ENCODE measurements around the gene HNRNPM. TPM values are rescaled to one million over a fixed set of nuclear protein-coding genes. Genes with fewer than 3 reads are reported as not detected.

Gene HNRNPM
- total and polyA plus RNA-seq, 2 experiments from 2014 or later, result 79.1 to 246 TPM

DNA sequence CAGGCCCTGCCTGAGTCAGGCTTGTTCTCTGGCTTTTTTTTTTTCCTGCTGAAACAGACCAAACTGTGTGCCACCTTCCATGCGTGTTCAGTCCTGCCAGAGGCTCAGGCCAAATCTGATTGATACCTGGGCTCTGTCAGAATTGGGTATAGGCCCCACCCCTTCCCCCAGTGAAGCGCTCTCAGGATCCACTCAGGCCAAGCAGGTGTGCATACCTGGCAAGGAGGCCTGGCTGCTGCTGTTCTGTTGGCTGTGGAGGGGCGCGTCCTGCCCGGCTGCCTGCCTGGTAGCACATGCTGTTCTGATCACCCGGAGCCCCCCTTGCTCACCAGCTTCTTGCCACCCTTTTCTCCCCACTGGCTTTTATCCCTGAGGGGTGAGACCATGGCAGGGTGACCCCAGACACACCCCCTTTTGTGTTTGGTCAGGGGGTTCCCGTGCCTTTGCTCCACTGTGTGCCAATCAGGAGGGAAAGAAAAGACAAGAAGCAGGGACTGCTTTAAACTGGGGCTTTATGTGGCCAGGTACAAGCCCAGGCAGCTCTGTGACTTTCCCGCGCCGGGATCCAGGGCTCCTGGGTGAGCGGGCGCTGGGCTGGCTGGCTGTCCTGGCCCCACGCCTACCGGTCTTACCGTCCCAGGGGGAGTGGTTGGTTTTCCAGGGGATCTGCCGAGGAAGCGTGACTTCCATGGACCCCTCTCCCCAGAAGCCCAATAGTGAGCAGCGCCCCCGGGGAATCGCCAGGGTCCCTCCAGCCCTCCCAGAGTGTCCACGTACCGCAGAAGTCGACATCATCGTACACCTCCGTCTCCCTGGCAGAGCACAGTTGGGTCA lies 45.0 kb downstream of the HNRNPM start:
- Histone ChIP-seq H3K36me3 (peaks cover 32% of the 10 kb centered on the region), H3K9me3 (ENCODE audit: low read depth) (no peaks in the 10 kb centered on the region), H3K4me1 (ENCODE audit: low read depth) (no peaks in the 10 kb centered on the region), H3K27me3 (no peaks in the 10 kb centered on the region), H3K4me3 (no peak overlapping the region), H3K27ac (no peak overlapping the region)
- DNase-seq (ENCODE audit: low read depth in 1 of 2, low spot score in 1 of 2), result no peak
- TF ChIP-seq, protein P1, sequence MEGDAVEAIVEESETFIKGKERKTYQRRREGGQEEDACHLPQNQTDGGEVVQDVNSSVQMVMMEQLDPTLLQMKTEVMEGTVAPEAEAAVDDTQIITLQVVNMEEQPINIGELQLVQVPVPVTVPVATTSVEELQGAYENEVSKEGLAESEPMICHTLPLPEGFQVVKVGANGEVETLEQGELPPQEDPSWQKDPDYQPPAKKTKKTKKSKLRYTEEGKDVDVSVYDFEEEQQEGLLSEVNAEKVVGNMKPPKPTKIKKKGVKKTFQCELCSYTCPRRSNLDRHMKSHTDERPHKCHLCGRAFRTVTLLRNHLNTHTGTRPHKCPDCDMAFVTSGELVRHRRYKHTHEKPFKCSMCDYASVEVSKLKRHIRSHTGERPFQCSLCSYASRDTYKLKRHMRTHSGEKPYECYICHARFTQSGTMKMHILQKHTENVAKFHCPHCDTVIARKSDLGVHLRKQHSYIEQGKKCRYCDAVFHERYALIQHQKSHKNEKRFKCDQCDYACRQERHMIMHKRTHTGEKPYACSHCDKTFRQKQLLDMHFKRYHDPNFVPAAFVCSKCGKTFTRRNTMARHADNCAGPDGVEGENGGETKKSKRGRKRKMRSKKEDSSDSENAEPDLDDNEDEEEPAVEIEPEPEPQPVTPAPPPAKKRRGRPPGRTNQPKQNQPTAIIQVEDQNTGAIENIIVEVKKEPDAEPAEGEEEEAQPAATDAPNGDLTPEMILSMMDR (IDR thresholded peaks at IDR 0.05; ENCODE audit: low read depth, low read length), result no peak

DNA sequence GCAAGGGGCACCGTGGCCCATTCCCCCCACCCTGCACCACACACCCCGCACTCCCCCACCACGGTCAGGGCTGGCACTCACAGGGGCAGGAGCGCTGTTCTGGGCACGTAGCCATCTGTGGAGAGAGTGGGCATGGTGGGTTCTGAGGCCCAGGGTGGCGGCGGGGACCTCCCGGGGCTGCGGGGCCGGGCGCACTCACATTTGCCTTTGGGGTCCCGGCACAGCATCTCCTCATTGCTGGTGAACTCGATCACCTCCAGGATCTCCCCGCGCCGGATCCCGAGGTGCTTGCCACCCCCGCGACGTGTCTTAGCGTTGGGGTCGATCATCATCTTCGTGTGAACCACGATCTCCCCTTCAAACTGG lies 45.6 kb downstream of the HNRNPM start:
- Histone ChIP-seq H3K9me3 (ENCODE audit: low read depth) (no peaks in the 10 kb centered on the region), H3K27me3 (no peaks in the 10 kb centered on the region), H3K36me3 (peaks cover 32% of the 10 kb centered on the region), H3K4me1 (ENCODE audit: low read depth) (no peaks in the 10 kb centered on the region), H3K27ac (no peak overlapping the region), H3K4me3 (no peak overlapping the region)
- DNase-seq (ENCODE audit: low read depth in 1 of 2, low spot score in 1 of 2), result no peak
- TF ChIP-seq, protein P1 (IDR thresholded peaks at IDR 0.05; ENCODE audit: low read depth, low read length), result no peak

DNA sequence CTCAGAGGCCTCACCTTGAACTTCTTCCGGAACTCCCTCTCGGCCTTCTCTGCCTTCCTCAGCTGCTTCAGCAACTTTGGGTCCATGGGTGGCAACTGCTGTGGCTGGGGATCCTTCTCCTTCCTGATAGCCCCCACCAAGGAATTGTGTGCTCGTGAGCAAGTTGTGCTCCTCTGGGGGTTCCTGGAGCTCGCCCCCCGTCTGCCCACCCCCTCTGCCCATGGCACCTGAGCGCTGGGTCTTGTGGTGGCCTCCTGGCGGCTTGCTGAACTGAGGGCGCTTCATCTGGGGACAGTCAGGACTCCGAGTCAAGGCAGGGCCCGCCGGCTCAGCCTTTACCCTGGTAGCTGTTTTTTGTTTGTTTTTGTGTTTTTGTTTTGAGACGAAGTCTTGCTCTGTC lies 46.1 kb downstream of the HNRNPM start:
- peak overlapping the region; percentile 48 for H3K27ac ChIP-seq
- no peaks in the 10 kb centered on the region for H3K27me3 ChIP-seq

DNA sequence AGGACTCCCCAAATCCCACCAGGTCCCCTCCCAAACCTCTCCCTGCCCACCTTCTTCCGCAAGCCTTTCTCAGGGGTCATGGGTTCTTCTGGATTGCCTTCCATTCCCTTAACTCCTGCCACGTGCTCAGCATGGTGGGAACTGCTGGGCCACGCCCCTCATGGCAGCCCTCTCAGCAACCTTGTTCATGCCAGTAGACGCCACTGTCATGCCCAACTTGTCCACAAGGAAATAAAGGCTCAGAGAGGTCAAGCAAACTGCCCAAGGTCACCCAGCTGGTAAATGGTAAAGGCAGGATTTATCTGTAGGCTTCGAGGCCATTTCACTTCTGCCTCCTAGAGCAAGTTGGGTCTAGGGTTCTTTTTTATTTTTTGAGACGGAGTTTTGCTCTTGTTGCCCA lies 46.8 kb downstream of the HNRNPM start:
- DNase-seq (ENCODE audit: low read depth in 1 of 2, low spot score in 1 of 2), result no peak
- Histone ChIP-seq H3K4me3 (no peak overlapping the region), H3K27ac (no peak overlapping the region), H3K27me3 (no peaks in the 10 kb centered on the region), H3K4me1 (ENCODE audit: low read depth) (no peaks in the 10 kb centered on the region), H3K9me3 (ENCODE audit: low read depth) (no peaks in the 10 kb centered on the region), H3K36me3 (peaks cover 24% of the 10 kb centered on the region)
- TF ChIP-seq, protein P1 (IDR thresholded peaks at IDR 0.05; ENCODE audit: low read depth, low read length), result no peak

More for the DNA sequence above, 46.1 kb downstream of the HNRNPM start:
- H3K36me3 ChIP-seq, result peaks cover 30% of the 10 kb centered on the region
- TF ChIP-seq, protein P1 (IDR thresholded peaks at IDR 0.05; ENCODE audit: low read depth, low read length), result no peak
- no peaks in the 10 kb centered on the region for H3K4me1 ChIP-seq (ENCODE audit: low read depth)
- no peak overlapping the region for H3K4me3 ChIP-seq
- no peaks in the 10 kb centered on the region for H3K9me3 ChIP-seq (ENCODE audit: low read depth)
- no peak for DNase-seq (ENCODE audit: low read depth in 1 of 2, low spot score in 1 of 2)

DNA sequence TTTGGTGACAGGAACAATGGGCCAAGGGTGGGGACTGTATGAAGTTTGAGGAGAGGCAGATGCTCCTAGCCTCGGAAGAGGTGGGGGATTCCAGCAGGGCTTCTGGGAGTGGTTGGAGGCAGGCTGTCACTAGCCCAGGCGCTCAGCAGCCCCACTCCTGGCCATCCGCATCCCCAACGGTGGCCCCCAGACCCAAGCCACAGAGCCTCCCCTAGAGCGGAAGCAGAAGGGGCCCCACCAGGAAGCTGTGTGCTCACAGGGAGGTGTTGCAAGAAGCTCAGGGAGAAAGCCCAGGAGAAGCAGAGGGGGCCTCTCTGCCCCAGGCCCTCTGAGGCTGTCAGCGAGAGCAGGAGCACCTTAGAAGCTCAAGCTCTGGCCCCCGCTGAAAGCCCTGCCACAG lies 49.4 kb downstream of the HNRNPM start:
- Histone ChIP-seq H3K4me3 (no peak overlapping the region), H3K4me1 (ENCODE audit: low read depth) (no peaks in the 10 kb centered on the region), H3K36me3 (no peaks in the 10 kb centered on the region), H3K27me3 (no peaks in the 10 kb centered on the region), H3K9me3 (ENCODE audit: low read depth) (no peaks in the 10 kb centered on the region), H3K27ac (no peak overlapping the region)
- TF ChIP-seq, protein P1 (IDR thresholded peaks at IDR 0.05; ENCODE audit: low read depth, low read length), result no peak
- DNase-seq (ENCODE audit: low read depth in 1 of 2, low spot score in 1 of 2), result peak in 1 of 2 donors; percentile 17
